HepG2 (cell line): ENCODE results near the gene SCGB3A1. TPM values are rescaled to one million over a fixed set of nuclear protein-coding genes. Genes with fewer than 3 reads are reported as not detected.

Source experiments
- ATAC-seq: fragments of 200-7000 bp; cut with Tn5 transposase; 3 replicates; pipeline ENCODE4 v1.9.1; 2020; ENCODE audit warnings: mild to moderate bottlenecking, moderate library complexity
- BruUV-seq: library from RNA; stranded (reverse); fragments of 400-500 nt; replicated peaks from 2 replicates; lab custom pipeline; 2021; lab: Mats Ljungman, UMichigan
- CTCF ChIA-PET: fragments of 300-600 bp; formaldehyde crosslinking; extraction: SDS; loops from one replicate; lab custom pipeline; 2021; ENCODE audit warnings: low total read pairs, inconsistent platforms, low intra/inter-chr PET ratio; lab: Yijun Ruan, JAX
- POLR2A ChIA-PET: fragments of 350-600 bp; sonication (Branson Sonifier 250); formaldehyde crosslinking; loops from one replicate; lab custom pipeline; 2020; ENCODE audit warnings: antibody characterized with exemption, inconsistent platforms; lab: Yijun Ruan, JAX
- DNase-seq: peaks from one replicate; pipeline ENCODE4 v3.0.0-alpha.2; 2015; ENCODE audit warnings: low spot score
- FAIRE-seq: peaks from 3 replicates; lab custom pipeline; 2011; peaks lifted over from hg19 to GRCh38; lab: Jason Lieb, UNC
- H2AFZ ChIP-seq: one replicate; pipeline ENCODE4 v1.6.1; 2011; ENCODE audit warnings: low read length, inconsistent platforms
- H3K27ac ChIP-seq: fragments of 300-600 bp; 3 replicates; pipeline ENCODE4 v1.8.0; 2011; ENCODE audit warnings: mixed run types, mild to moderate bottlenecking, mixed read lengths, low read length, inconsistent platforms; ENCODE audit not compliant: insufficient read depth; ENCODE audit errors: extremely low read length
- H3K27me3 ChIP-seq, 2 experiments: fragments of 200-600 bp in 1 of 2; 2 replicates in 1 of 2; 3 replicates in 1 of 2; pipeline versions ENCODE4 v1.6.0 to v1.8.0; 2011; ENCODE audit warnings: low read length in 2 of 2, mild to moderate bottlenecking in 2 of 2, moderate library complexity in 2 of 2, inconsistent platforms in 1 of 2; ENCODE audit not compliant: insufficient read depth in 2 of 2, control insufficient read depth in 1 of 2
- H3K36me3 ChIP-seq, 2 experiments: fragments of 200-600 bp in 1 of 2; replicated peaks in 1 of 2; 2 replicates in 1 of 2; 3 replicates in 1 of 2; pipeline versions ENCODE4 v1.5.1 to v1.8.0; 2011; ENCODE audit warnings: low read length in 2 of 2, inconsistent platforms in 1 of 2; ENCODE audit not compliant: insufficient read depth in 2 of 2, control insufficient read depth in 1 of 2
- H3K4me1 ChIP-seq: 2 replicates; pipeline ENCODE4 v1.5.1; 2012; ENCODE audit warnings: low read length, inconsistent platforms; ENCODE audit not compliant: insufficient read depth
- H3K4me2 ChIP-seq: 2 replicates; pipeline ENCODE4 v1.6.0; 2011; ENCODE audit warnings: low read depth, low read length, inconsistent platforms
- H3K4me3 ChIP-seq, 3 experiments: fragments of 200-600 bp in 1 of 3; sonication (generic), shearing (Covaris generic) in 1 of 3; replicated peaks in 1 of 3; 2 replicates each; pipeline ENCODE4 v1.5.1; 2011 to 2016; ENCODE audit warnings: low read length in 3 of 3, inconsistent platforms in 2 of 3, low read depth in 2 of 3, mild to moderate bottlenecking in 2 of 3, control low read depth in 1 of 3, mixed read lengths in 1 of 3; ENCODE audit not compliant: insufficient read depth in 1 of 3
- H3K79me2 ChIP-seq: one replicate; pipeline ENCODE4 v1.6.1; 2011; ENCODE audit warnings: low read length, inconsistent platforms; ENCODE audit not compliant: insufficient read depth
- H3K9ac ChIP-seq: 2 replicates; pipeline ENCODE4 v1.6.0; 2011; ENCODE audit warnings: mild to moderate bottlenecking, low read depth, low read length, inconsistent platforms; ENCODE audit not compliant: insufficient read depth
- H3K9me3 ChIP-seq: 2 replicates; pipeline ENCODE4 v1.5.1; 2012; ENCODE audit warnings: mild to moderate bottlenecking, low read length
- H4K20me1 ChIP-seq: 2 replicates; pipeline ENCODE4 v1.6.0; 2011; ENCODE audit warnings: inconsistent platforms, mild to moderate bottlenecking, low read length, moderate library complexity; ENCODE audit not compliant: insufficient read depth
- ARID5B ChIP-seq: IDR thresholded peaks from 2 replicates; pipeline ENCODE4 v1.4.0; 2020; ENCODE audit warnings: mild to moderate bottlenecking, missing genetic modification reagents
- CBFB ChIP-seq: sonication (generic); formaldehyde crosslinking; IDR thresholded peaks from 2 replicates; pipeline ENCODE4 v1.4.0; 2020; ENCODE audit warnings: missing genetic modification reagents
- NCOA5 ChIP-seq: sonication (generic); formaldehyde crosslinking; IDR thresholded peaks from 2 replicates; pipeline ENCODE4 v1.4.0; 2020; ENCODE audit warnings: missing genetic modification reagents
- TCF7L2 ChIP-seq: IDR thresholded peaks from 2 replicates; pipeline ENCODE4 v1.6.1; 2011; ENCODE audit warnings: mild to moderate bottlenecking, low read depth, low read length, moderate library complexity
- ZBTB40 ChIP-seq, 2 experiments: fragments of 450-650 bp in 1 of 2; sonication (generic) in 1 of 2; formaldehyde crosslinking in 1 of 2; IDR thresholded peaks; 2 replicates each; pipeline versions ENCODE4 v1.6.1 to v1.8.0; 2016 to 2022; ENCODE audit warnings: antibody characterized with exemption in 1 of 2, mild to moderate bottlenecking in 1 of 2, missing genetic modification reagents in 1 of 2
- WGBS: methylation state at CpG from one replicate; pipeline ENCODE4 v1.1.6; 2017; ENCODE audit warnings: low lambda C conversion rate; 5-methylcytosine and 5-hydroxymethylcytosine counted together
- in situ Hi-C: cut with HindIII; loops from 2 replicates; pipeline ENCODE4 v1.10.0; 2017; ENCODE audit warnings: low pct_unique_long_range_greater_than_20kb; ENCODE audit not compliant: extremely low pct_ligation_motif_present
- intact Hi-C: fragments of 100-400 bp; cut with micrococcal nuclease; formaldehyde crosslinking; loops from one replicate; pipeline ENCODE4 v1.10.0; 2022; ENCODE audit not compliant: unreplicated experiment
- polyA plus RNA-seq, 8 experiments: library from polyadenylated mRNA; depleted of rRNA in 3 of 8; stranded (reverse) in 7 of 8; unstranded in 1 of 8; fragments of >200 nt; fragmentation: Illumina TruSeq in 4 of 8; extraction: Trizol in 4 of 8; gene quantifications; 2 replicates each; pipeline versions ENCODE4 v1.2.1 to v1.2.3, GENCODE V29; 2011 to 2016; ENCODE audit warnings: low read depth in 4 of 8, missing spikeins in 1 of 8, mixed read lengths in 1 of 8; ENCODE audit not compliant: insufficient read depth in 1 of 8
- total RNA-seq, 5 experiments: library from RNA; depleted of rRNA; stranded (reverse); fragments of >200 nt; fragmentation: Illumina TruSeq; extraction: Trizol; gene quantifications; 2 replicates each; pipeline ENCODE4 v1.2.3, GENCODE V29; 2016; ENCODE audit warnings: low read depth in 1 of 5

Gene SCGB3A1
- total and polyA plus RNA-seq, 2 of the 13 experiments (the other 11 are each of a cell fraction or from before 2014, with no cell fraction given), result not detected

- DNase-seq (no peak), FAIRE-seq (no peak), ATAC-seq (no peak)
- H3K27me3 ChIP-seq, result peaks cover 7 to 31% of the 10 kb centered on the region in 2 experiments; a peak in 4 of 5 replicates
- in situ Hi-C loops (no loop called here), intact Hi-C loops (no loop called here)
- H3K36me3 ChIP-seq, result no peaks in the 10 kb centered on the region
- H3K27ac ChIP-seq, result no peak overlapping the region
- H3K4me3 ChIP-seq, result no peak overlapping the region
- no peaks in the 10 kb centered on the region for H3K4me1 ChIP-seq
- ChIA-PET CTCF (no interaction called here), POLR2A (no interaction called here)
- no peaks in the 10 kb centered on the region for H4K20me1 ChIP-seq
- no peaks in the 10 kb centered on the region for H3K79me2 ChIP-seq
- H2AFZ ChIP-seq, result no peak overlapping the region
- TF ChIP-seq ARID5B (CRISPR knock-in tag), result no peak
- no peak for TF ChIP-seq TCF7L2
- TF ChIP-seq ZBTB40 (IDR thresholded peaks at IDR 0.05), result no peak
- TF ChIP-seq ZBTB40 (CRISPR knock-in tag; IDR thresholded peaks at IDR 0.05), result no peak
- no peak for TF ChIP-seq NCOA5 (CRISPR knock-in tag)
- no peak for TF ChIP-seq CBFB
- H3K9me3 ChIP-seq, result no peaks in the 10 kb centered on the region
- BruUV-seq, result no TSS peak
- no peak overlapping the region for H3K9ac ChIP-seq
- 55% methylated on average over 8 of the region's 8 CpGs for WGBS
- H3K4me2 ChIP-seq, result no peak overlapping the region
Observed at GRCh38 chr5:180636016-180636402, 44.7 kb upstream of the SCGB3A1 start.
